GM23248 (cell line): ENCODE measurements around the gene PLLP.

Experiments
- EZH2 ChIP-seq: fragments of 200-600 bp; sonication (generic); IDR thresholded peaks from 2 replicates; pipeline ENCODE4 v1.6.1; 2018; ENCODE audit warnings: antibody characterized with exemption, mild to moderate bottlenecking; ENCODE audit not compliant: insufficient read depth, poor library complexity, severe bottlenecking
- EZH2phosphoT487 ChIP-seq: fragments of 200-600 bp; sonication (generic); IDR thresholded peaks from 2 replicates; pipeline ENCODE4 v1.6.1; 2018; ENCODE audit warnings: antibody characterized with exemption, moderate library complexity, mild to moderate bottlenecking, low read depth; ENCODE audit not compliant: insufficient read depth

DNA sequence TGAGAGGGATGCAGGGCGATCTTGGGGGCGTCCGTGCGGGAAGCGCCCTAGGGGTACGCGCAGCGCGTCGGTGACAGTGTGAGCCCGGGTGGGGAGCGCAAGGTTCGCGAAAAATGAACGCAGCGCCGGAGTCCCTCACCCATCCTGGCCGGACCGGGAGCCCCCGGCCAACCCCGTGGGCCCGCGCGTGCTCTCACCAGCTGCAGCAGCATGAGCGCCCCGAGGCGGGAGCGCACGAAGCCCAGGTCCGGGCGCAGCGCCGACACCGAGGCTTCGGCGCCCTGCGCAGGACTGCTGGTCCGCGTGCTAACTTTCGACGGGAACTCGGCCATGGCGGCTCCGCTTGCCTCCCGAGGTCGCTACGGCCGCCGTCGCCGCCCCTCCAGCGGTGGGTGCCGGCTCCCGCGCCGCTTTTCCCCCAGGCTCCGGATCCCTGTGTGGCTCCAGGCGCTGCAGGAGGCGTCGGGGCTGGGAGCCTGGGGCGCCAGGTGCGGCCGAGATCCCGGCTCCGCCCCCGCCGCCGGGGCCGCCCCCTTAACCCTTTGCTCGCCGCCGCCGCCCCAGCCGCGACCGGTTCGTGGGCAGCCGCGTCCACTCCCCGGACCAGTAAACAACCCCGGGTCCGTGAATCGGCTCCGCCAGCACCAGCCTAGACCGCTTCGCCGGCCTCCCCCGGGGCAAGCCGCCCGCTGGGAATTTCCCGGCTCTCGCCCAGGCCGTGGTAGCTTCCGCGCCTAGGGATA is at the start of gene PLLP:
- TF ChIP-seq EZH2 = peak; percentile 37
- TF ChIP-seq EZH2phosphoT487 = no peak
